ENCODE data around the gene TBC1D1.

Gene TBC1D1

DNA sequence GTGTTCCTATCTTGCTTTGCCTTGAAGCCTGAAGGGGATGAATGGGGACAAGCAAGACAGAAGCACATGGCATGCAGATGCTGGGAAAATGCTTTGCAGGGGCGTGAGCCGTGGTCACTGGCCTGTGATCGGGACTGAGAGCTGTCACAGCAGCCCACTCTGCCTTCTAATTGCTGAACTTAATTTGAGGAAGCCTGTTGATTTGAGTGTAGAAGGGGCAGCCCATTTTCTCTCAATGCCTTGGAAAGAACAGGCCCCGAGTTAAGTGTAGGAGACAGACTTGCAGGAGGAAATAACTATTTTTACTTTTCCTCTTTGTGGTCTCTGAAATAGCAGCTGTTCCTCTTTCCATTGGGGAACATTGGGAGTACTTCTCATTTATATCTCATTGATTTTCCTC, 26.1 kb upstream of the TBC1D1 start:
- Histone ChIP-seq H3K4me1 (ENCODE audit: control insufficient read depth, insufficient read depth, low read length, poor library complexity, severe bottlenecking) (no peaks in the 10 kb centered on the region), H3K27ac (ENCODE audit: insufficient read depth, low read length, poor library complexity, severe bottlenecking) (no peak overlapping the region)

DNA sequence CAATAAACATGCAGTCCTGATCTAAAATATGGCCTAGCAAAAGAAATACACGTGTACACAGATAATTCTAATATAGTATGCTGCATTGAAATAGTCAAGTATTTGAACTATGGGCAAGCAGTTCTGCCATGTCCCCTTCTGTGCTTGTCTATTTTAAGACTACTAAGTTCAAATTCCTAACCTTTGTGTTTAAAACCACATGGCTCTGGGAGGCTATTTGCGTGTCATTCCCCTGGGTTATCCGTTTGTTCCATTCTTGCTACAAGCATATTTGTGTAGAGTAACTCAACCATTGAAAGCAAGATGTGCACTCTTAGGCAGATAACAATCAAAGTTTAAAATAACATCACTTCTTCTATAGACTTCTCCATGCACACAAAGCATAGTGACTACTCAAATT, 25.4 kb upstream of the TBC1D1 start:
- DNase-seq = no peak
- H3K27me3 ChIP-seq (replicated peaks; ENCODE audit: control insufficient read depth, insufficient read depth, low read length, poor library complexity, severe bottlenecking) = no peaks in the 10 kb centered on the region
- peaks cover 5% of the 10 kb centered on the region for H3K36me3 ChIP-seq (ENCODE audit: control insufficient read depth, insufficient read depth, low read length)
- no peak overlapping the region for H3K4me3 ChIP-seq (ENCODE audit: insufficient read depth, low read depth, low read length, poor library complexity, severe bottlenecking)
- no peak overlapping the region for H3K27ac ChIP-seq (ENCODE audit: insufficient read depth, low read length, poor library complexity, severe bottlenecking)
- no peaks in the 10 kb centered on the region for H3K9me3 ChIP-seq (ENCODE audit: control insufficient read depth, low read length)
- H3K4me1 ChIP-seq (ENCODE audit: control insufficient read depth, insufficient read depth, low read length, poor library complexity, severe bottlenecking) = no peaks in the 10 kb centered on the region

More for the DNA sequence above, 26.1 kb upstream of the TBC1D1 start:
- Histone ChIP-seq H3K9me3 (ENCODE audit: control insufficient read depth, low read length) (no peaks in the 10 kb centered on the region), H3K36me3 (ENCODE audit: control insufficient read depth, insufficient read depth, low read length) (peaks cover 5% of the 10 kb centered on the region), H3K27me3 (replicated peaks; ENCODE audit: control insufficient read depth, insufficient read depth, low read length, poor library complexity, severe bottlenecking) (no peaks in the 10 kb centered on the region), H3K4me3 (ENCODE audit: insufficient read depth, low read depth, low read length, poor library complexity, severe bottlenecking) (no peak overlapping the region)
- DNase-seq = no peak

DNA sequence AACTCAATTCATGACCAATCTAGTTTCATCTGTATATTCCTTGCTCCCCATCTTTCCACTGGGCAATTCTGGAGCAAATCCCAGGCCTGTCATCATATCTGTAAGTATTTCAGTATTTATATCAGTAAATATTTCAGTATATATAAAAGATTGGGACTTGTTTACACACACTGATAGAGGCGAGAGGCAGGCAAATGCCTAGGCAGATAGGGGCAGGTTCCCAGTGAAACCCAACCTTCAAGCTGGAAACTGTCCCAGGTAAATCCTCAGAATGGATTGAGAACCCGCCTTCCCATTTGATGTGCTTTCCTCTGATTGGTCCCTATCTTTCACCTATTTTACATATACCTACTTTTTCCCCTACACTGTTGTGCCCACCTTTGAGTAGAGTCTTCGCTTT, 23.8 kb upstream of the TBC1D1 start:
- H3K27ac ChIP-seq (ENCODE audit: insufficient read depth, low read length, poor library complexity, severe bottlenecking) = no peak overlapping the region
- H3K36me3 ChIP-seq (ENCODE audit: control insufficient read depth, insufficient read depth, low read length) = no peaks in the 10 kb centered on the region
- no peaks in the 10 kb centered on the region for H3K9me3 ChIP-seq (ENCODE audit: control insufficient read depth, low read length)
- no peak for DNase-seq
- no peaks in the 10 kb centered on the region for H3K27me3 ChIP-seq (replicated peaks; ENCODE audit: control insufficient read depth, insufficient read depth, low read length, poor library complexity, severe bottlenecking)
- no peak overlapping the region for H3K4me3 ChIP-seq (ENCODE audit: insufficient read depth, low read depth, low read length, poor library complexity, severe bottlenecking)
- no peaks in the 10 kb centered on the region for H3K4me1 ChIP-seq (ENCODE audit: control insufficient read depth, insufficient read depth, low read length, poor library complexity, severe bottlenecking)

DNA sequence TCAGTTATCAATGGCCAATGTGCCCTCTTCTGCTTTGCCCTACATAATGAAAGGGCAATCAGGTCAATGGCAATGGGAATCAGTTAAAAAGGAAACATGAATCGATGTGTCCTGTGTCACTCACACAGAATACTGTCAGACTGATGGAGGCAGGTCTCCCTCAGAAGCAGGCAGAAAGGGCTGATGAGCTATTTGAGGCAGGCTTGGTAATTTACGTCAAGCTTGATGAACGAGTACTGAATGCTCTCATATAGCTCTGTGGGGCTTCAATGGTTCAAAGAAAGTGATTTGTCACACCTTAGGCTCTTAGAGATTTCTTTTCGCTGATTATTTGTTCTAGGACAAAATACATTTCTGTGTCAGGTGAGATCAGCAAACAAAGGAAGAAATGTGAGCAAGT, 22.6 kb upstream of the TBC1D1 start:
- H3K4me1 ChIP-seq (ENCODE audit: control insufficient read depth, insufficient read depth, low read length, poor library complexity, severe bottlenecking) = no peaks in the 10 kb centered on the region

DNA sequence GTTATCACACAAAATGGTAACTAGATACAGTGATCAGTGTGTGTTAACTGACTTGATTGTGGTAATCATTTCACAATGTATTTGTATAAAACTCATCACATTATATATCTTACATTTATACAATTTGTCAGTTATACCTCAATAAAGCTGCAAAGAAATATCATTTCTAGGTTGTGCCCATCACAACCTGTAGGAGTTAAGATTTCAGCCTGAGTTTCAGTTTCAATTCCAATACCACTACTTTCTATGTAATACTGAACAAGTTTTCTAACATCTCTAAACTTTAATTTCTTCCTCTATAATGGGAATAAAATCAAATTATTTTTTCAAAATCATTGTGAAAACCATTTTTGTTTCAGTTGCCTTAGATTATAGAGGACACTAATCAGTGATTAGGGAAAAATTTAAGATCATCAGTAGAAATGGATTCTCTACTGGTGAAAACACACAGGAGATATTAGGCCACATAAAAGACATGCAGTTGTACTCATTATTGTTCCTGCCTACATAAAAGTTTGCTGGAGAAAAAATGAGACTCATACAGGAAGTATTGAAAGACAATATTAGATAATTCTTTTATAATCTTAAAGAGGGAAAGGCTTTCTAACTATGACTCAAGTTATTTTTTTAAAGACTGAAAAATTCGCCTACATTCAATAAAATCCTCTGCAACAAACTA, 18.4 kb upstream of the TBC1D1 start:
- no peak overlapping the region for H3K27ac ChIP-seq (ENCODE audit: insufficient read depth, low read length, poor library complexity, severe bottlenecking)

More for the DNA sequence above, 22.6 kb upstream of the TBC1D1 start:
- Histone ChIP-seq H3K9me3 (ENCODE audit: control insufficient read depth, low read length) (no peaks in the 10 kb centered on the region), H3K27me3 (replicated peaks; ENCODE audit: control insufficient read depth, insufficient read depth, low read length, poor library complexity, severe bottlenecking) (no peaks in the 10 kb centered on the region), H3K36me3 (ENCODE audit: control insufficient read depth, insufficient read depth, low read length) (no peaks in the 10 kb centered on the region), H3K4me3 (ENCODE audit: insufficient read depth, low read depth, low read length, poor library complexity, severe bottlenecking) (no peak overlapping the region), H3K27ac (ENCODE audit: insufficient read depth, low read length, poor library complexity, severe bottlenecking) (no peak overlapping the region)
- DNase-seq = no peak

DNA sequence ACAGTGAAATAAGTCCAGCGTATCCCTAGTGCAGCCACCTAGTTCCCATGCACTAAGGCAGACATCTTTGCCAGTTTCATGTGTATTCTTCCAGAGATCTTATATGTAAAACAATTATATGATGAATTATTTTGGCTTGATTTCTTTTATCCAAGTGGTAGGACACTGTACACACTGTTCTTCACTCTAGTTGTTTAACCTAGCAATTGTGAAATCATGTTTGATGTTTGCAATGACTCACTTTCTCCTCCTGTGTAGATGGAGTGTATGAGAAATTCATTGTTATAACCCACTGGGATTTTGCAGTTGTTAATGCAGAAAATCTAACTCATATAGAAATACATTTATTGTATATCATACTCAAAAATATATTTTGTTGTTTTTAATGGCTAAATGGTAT, 17.5 kb upstream of the TBC1D1 start:
- H3K4me1 ChIP-seq (ENCODE audit: control insufficient read depth, insufficient read depth, low read length, poor library complexity, severe bottlenecking) = no peaks in the 10 kb centered on the region
- H3K4me3 ChIP-seq (ENCODE audit: insufficient read depth, low read depth, low read length, poor library complexity, severe bottlenecking) = no peak overlapping the region
- no peaks in the 10 kb centered on the region for H3K36me3 ChIP-seq (ENCODE audit: control insufficient read depth, insufficient read depth, low read length)
- no peaks in the 10 kb centered on the region for H3K27me3 ChIP-seq (replicated peaks; ENCODE audit: control insufficient read depth, insufficient read depth, low read length, poor library complexity, severe bottlenecking)
- H3K27ac ChIP-seq (ENCODE audit: insufficient read depth, low read length, poor library complexity, severe bottlenecking) = no peak overlapping the region
- no peaks in the 10 kb centered on the region for H3K9me3 ChIP-seq (ENCODE audit: control insufficient read depth, low read length)
- no peak for DNase-seq

More for the DNA sequence above, 18.4 kb upstream of the TBC1D1 start:
- Histone ChIP-seq H3K27me3 (replicated peaks; ENCODE audit: control insufficient read depth, insufficient read depth, low read length, poor library complexity, severe bottlenecking) (no peaks in the 10 kb centered on the region), H3K4me1 (ENCODE audit: control insufficient read depth, insufficient read depth, low read length, poor library complexity, severe bottlenecking) (no peaks in the 10 kb centered on the region), H3K9me3 (ENCODE audit: control insufficient read depth, low read length) (no peaks in the 10 kb centered on the region), H3K36me3 (ENCODE audit: control insufficient read depth, insufficient read depth, low read length) (no peaks in the 10 kb centered on the region), H3K4me3 (ENCODE audit: insufficient read depth, low read depth, low read length, poor library complexity, severe bottlenecking) (no peak overlapping the region)
- DNase-seq = no peak

DNA sequence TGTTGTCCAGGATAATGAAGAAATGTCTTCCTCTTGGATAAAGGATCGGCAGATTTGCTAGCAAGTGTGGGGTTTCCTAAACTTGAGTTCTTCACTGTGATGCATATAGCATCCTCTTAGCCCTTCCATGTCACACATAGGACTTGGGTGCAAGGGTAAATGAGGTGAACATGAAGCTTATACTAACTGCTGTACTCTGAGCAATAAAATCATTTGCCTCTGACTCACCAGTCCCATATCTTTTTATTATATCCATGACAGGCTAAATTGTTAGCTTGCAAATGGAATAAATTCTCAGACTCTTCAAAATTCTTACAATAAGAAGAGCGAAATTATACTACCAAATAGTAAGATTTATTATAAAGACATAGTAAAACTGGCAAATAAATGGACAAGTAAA, 14.7 kb upstream of the TBC1D1 start:
- H3K27ac ChIP-seq (ENCODE audit: insufficient read depth, low read length, poor library complexity, severe bottlenecking) = no peak overlapping the region
- no peaks in the 10 kb centered on the region for H3K4me1 ChIP-seq (ENCODE audit: control insufficient read depth, insufficient read depth, low read length, poor library complexity, severe bottlenecking)
- no peaks in the 10 kb centered on the region for H3K27me3 ChIP-seq (replicated peaks; ENCODE audit: control insufficient read depth, insufficient read depth, low read length, poor library complexity, severe bottlenecking)
- H3K4me3 ChIP-seq (ENCODE audit: insufficient read depth, low read depth, low read length, poor library complexity, severe bottlenecking) = no peak overlapping the region
- no peaks in the 10 kb centered on the region for H3K36me3 ChIP-seq (ENCODE audit: control insufficient read depth, insufficient read depth, low read length)
- H3K9me3 ChIP-seq (ENCODE audit: control insufficient read depth, low read length) = no peaks in the 10 kb centered on the region
- no peak for DNase-seq

DNA sequence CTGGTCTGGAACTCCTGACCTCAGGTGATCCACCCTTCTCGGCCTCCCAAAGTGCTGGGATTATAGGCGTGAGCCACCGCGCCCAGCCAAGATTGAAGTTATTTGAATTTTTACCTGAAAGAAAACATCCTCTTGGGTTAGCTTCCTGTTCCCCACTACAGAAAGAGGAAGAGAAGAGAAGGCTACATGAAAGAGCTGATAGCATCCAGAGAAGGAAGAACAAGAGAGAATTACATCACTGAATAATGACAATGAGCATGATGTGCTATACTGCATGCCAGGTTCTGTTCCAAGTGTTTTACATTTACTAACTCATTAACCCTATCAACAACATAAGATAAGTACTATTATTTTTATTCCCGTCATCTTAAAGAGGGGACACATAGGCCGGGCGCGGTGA, 11.5 kb upstream of the TBC1D1 start:
- Histone ChIP-seq H3K36me3 (ENCODE audit: control insufficient read depth, insufficient read depth, low read length) (no peaks in the 10 kb centered on the region), H3K27ac (ENCODE audit: insufficient read depth, low read length, poor library complexity, severe bottlenecking) (no peak overlapping the region), H3K9me3 (ENCODE audit: control insufficient read depth, low read length) (no peaks in the 10 kb centered on the region), H3K4me3 (ENCODE audit: insufficient read depth, low read depth, low read length, poor library complexity, severe bottlenecking) (no peak overlapping the region), H3K27me3 (replicated peaks; ENCODE audit: control insufficient read depth, insufficient read depth, low read length, poor library complexity, severe bottlenecking) (no peaks in the 10 kb centered on the region), H3K4me1 (ENCODE audit: control insufficient read depth, insufficient read depth, low read length, poor library complexity, severe bottlenecking) (no peaks in the 10 kb centered on the region)
- DNase-seq = no peak

DNA sequence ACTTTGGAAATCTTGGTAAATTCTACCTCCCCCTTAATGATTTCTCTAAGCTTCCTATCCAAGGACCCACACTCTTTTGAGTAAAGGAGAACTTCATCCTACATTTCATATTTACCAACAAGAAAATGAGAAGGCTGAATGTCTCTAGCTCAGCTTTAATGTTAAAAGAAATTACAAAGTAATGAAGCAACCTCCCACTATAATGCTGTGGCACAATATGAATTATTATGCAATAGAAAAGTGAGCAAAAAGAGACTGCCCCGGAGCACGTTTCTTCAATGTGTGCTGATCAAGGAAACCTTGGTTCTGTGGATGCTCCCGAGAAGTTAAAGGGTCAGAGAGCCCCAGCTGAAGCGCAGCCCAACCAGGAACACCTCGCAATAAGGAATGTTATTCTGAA, 9.1 kb upstream of the TBC1D1 start:
- no peaks in the 10 kb centered on the region for H3K9me3 ChIP-seq (ENCODE audit: control insufficient read depth, low read length)
- H3K4me1 ChIP-seq (ENCODE audit: control insufficient read depth, insufficient read depth, low read length, poor library complexity, severe bottlenecking) = no peaks in the 10 kb centered on the region
- H3K4me3 ChIP-seq (ENCODE audit: insufficient read depth, low read depth, low read length, poor library complexity, severe bottlenecking) = no peak overlapping the region
- DNase-seq = no peak
- no peak overlapping the region for H3K27ac ChIP-seq (ENCODE audit: insufficient read depth, low read length, poor library complexity, severe bottlenecking)
- H3K36me3 ChIP-seq (ENCODE audit: control insufficient read depth, insufficient read depth, low read length) = no peaks in the 10 kb centered on the region
- no peaks in the 10 kb centered on the region for H3K27me3 ChIP-seq (replicated peaks; ENCODE audit: control insufficient read depth, insufficient read depth, low read length, poor library complexity, severe bottlenecking)

DNA sequence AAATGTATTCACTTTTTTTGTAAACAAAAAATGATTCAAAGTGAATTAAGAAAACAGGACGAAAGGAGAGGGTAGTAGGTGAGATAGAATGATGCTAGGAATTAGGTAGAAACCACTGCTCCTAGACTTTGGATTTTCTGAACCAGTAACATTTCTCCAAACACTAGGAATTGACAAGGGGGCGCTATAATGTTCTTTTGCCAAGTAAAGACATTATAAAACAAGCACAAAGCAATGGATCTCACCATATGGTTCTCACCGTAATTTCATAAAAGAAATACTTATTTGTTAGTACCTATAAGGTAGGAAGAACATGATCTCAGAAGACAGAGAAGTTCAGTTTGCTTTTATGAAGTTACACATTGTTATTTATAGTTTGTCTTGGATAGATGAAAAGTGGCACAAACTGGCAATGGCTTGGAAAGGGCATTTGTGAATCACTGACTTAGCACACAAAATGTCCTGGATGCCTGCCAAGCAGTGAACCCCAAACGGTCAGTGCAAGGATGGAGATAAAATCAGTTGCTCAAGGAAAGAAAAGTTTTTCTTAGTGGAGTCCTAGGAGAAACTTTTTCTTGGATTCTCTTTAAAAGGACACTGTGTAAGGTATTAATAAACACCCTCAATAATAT, 8.1 kb upstream of the TBC1D1 start:
- Histone ChIP-seq H3K27ac (ENCODE audit: insufficient read depth, low read length, poor library complexity, severe bottlenecking) (no peak overlapping the region), H3K4me3 (ENCODE audit: insufficient read depth, low read depth, low read length, poor library complexity, severe bottlenecking) (no peak overlapping the region), H3K36me3 (ENCODE audit: control insufficient read depth, insufficient read depth, low read length) (no peaks in the 10 kb centered on the region), H3K27me3 (replicated peaks; ENCODE audit: control insufficient read depth, insufficient read depth, low read length, poor library complexity, severe bottlenecking) (no peaks in the 10 kb centered on the region), H3K4me1 (ENCODE audit: control insufficient read depth, insufficient read depth, low read length, poor library complexity, severe bottlenecking) (no peaks in the 10 kb centered on the region), H3K9me3 (ENCODE audit: control insufficient read depth, low read length) (no peaks in the 10 kb centered on the region)
- DNase-seq = no peak
